Stomach smooth muscle (tissue), 2 donors: Measurements from ENCODE around the gene WDR73.

Experiments used
- H3K27ac ChIP-seq: one replicate; pipeline ENCODE4 v1.7.0; 2013; ENCODE audit warnings: mild to moderate bottlenecking, low read length, inconsistent platforms
- H3K27me3 ChIP-seq, 2 donors: one replicate each; pipeline ENCODE4 v1.7.0; 2013; ENCODE audit warnings: low read length in 2 of 2; ENCODE audit not compliant: insufficient read depth in 2 of 2, control insufficient read depth in 1 of 2
- H3K36me3 ChIP-seq, 2 donors: one replicate each; pipeline ENCODE4 v1.7.0; 2013; ENCODE audit warnings: low read length in 2 of 2; ENCODE audit not compliant: control insufficient read depth in 2 of 2, insufficient read depth in 2 of 2
- H3K4me1 ChIP-seq: one replicate; pipeline ENCODE4 v1.7.0; 2013; ENCODE audit warnings: low read length; ENCODE audit not compliant: control insufficient read depth, insufficient read depth
- H3K4me3 ChIP-seq, 2 donors: one replicate each; pipeline ENCODE4 v1.7.0; 2013; ENCODE audit warnings: low read length in 2 of 2
- H3K9ac ChIP-seq, 2 donors: one replicate each; pipeline ENCODE4 v1.7.0; 2013; ENCODE audit warnings: low read length in 2 of 2, mild to moderate bottlenecking in 1 of 2
- H3K9me3 ChIP-seq, 2 donors: one replicate each; pipeline ENCODE4 v1.7.0; 2013; ENCODE audit warnings: low read length in 2 of 2; ENCODE audit not compliant: control insufficient read depth in 2 of 2
- donor health status: healthy.
- donor health status: Pancreatic carcinoma.

WDR73 gene

GRCh38 chr15:84616235-84616634 lies 37.8 kb downstream of the WDR73 start:
- Histone ChIP-seq H3K4me1 (no peaks in the 10 kb centered on the region), H3K36me3 (peaks cover 8 to 9% of the 10 kb centered on the region in 2 donors)

GRCh38 chr15:84611631-84612030 lies 42.5 kb downstream of the WDR73 start:
- Histone ChIP-seq H3K27me3 (no peaks in the 10 kb centered on the region), H3K9me3 (no peaks in the 10 kb centered on the region), H3K9ac (no peak overlapping the region), H3K4me1 (no peaks in the 10 kb centered on the region), H3K36me3 (peaks cover 3 to 6% of the 10 kb centered on the region in 2 donors), H3K27ac (no peak overlapping the region), H3K4me3 (no peak overlapping the region)

More at GRCh38 chr15:84616235-84616634, 37.8 kb downstream of the WDR73 start:
- no peak overlapping the region for H3K27ac ChIP-seq
- H3K9ac ChIP-seq = no peak overlapping the region
- no peaks in the 10 kb centered on the region for H3K27me3 ChIP-seq
- no peak overlapping the region for H3K4me3 ChIP-seq
- H3K9me3 ChIP-seq = peaks cover 0 to 8% of the 10 kb centered on the region in 2 donors

GRCh38 chr15:84609818-84610525 lies 44.1 kb downstream of the WDR73 start:
- no peaks in the 10 kb centered on the region for H3K4me1 ChIP-seq
- no peak overlapping the region for H3K4me3 ChIP-seq
- no peak overlapping the region for H3K9ac ChIP-seq
- no peak overlapping the region for H3K27ac ChIP-seq
- H3K9me3 ChIP-seq = no peaks in the 10 kb centered on the region
- H3K27me3 ChIP-seq = no peaks in the 10 kb centered on the region
- H3K36me3 ChIP-seq = peaks cover 6 to 15% of the 10 kb centered on the region in 2 donors

- H3K36me3 ChIP-seq = peaks cover 12 to 18% of the 10 kb centered on the region in 2 donors
- H3K4me3 ChIP-seq = no peak overlapping the region
- H3K4me1 ChIP-seq = no peaks in the 10 kb centered on the region
- no peak overlapping the region for H3K27ac ChIP-seq
- no peak overlapping the region for H3K9ac ChIP-seq
- H3K9me3 ChIP-seq = no peaks in the 10 kb centered on the region
- H3K27me3 ChIP-seq = no peaks in the 10 kb centered on the region
Observed at GRCh38 chr15:84608707-84609284, 45.3 kb downstream of the WDR73 start.

DNA sequence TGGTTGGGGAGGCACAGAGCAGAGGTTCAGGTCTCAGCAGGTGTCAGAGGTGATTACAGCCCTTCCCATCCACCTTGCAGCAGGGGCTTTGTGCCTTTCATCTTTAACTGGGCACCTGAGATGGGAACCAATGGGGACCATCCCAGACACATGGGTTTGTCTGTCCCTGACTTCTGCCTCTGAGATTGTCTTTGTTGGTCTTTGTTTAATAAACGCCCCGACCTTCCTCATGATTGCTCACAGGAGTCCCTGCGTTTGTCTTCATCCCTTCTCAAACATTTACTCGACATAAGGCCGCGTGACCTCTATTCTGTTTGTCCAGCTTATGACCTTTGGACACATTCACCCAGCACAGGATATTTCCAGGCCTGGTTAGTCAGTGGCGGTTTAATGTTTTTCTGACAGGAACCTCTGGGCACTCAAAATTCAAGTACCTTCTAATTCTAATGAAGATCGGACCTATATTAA lies 47.4 kb downstream of the WDR73 start:
- peaks cover under 1% of the 10 kb centered on the region for H3K4me1 ChIP-seq
- no peak overlapping the region for H3K27ac ChIP-seq
- H3K9me3 ChIP-seq = no peaks in the 10 kb centered on the region
- H3K4me3 ChIP-seq = no peak overlapping the region
- peaks cover 8 to 18% of the 10 kb centered on the region in 2 donors for H3K36me3 ChIP-seq
- H3K27me3 ChIP-seq = no peaks in the 10 kb centered on the region
- H3K9ac ChIP-seq = no peak overlapping the region

DNA sequence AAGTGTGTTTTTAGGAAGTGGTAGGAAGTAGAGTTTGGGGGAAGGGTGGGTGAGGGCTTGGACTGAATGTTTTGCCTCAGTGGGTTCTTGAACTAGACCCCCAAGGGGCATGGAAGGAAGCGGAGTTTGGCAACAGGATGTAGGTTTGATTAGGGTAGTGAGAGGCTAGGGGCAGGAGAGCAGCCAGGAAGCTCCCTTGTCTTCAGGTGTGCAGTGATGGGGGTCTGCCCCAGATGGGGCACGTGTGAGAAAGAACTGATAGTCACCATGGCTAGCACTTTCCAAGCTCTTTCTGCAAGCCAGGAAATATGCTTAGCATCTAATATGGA lies 48.6 kb downstream of the WDR73 start:
- H3K36me3 ChIP-seq = peaks cover 8 to 18% of the 10 kb centered on the region in 2 donors
- H3K9ac ChIP-seq = no peak overlapping the region
- no peaks in the 10 kb centered on the region for H3K9me3 ChIP-seq
- peaks cover 6% of the 10 kb centered on the region for H3K4me1 ChIP-seq
- H3K4me3 ChIP-seq = no peak overlapping the region
- H3K27ac ChIP-seq = no peak overlapping the region
- no peaks in the 10 kb centered on the region for H3K27me3 ChIP-seq

GRCh38 chr15:84604826-84605553 lies 49.1 kb downstream of the WDR73 start:
- Histone ChIP-seq H3K36me3 (peaks cover 8 to 18% of the 10 kb centered on the region in 2 donors), H3K27me3 (no peaks in the 10 kb centered on the region), H3K4me3 (no peak overlapping the region), H3K9ac (no peak overlapping the region), H3K27ac (no peak overlapping the region), H3K9me3 (no peaks in the 10 kb centered on the region), H3K4me1 (peaks cover 6% of the 10 kb centered on the region)

DNA sequence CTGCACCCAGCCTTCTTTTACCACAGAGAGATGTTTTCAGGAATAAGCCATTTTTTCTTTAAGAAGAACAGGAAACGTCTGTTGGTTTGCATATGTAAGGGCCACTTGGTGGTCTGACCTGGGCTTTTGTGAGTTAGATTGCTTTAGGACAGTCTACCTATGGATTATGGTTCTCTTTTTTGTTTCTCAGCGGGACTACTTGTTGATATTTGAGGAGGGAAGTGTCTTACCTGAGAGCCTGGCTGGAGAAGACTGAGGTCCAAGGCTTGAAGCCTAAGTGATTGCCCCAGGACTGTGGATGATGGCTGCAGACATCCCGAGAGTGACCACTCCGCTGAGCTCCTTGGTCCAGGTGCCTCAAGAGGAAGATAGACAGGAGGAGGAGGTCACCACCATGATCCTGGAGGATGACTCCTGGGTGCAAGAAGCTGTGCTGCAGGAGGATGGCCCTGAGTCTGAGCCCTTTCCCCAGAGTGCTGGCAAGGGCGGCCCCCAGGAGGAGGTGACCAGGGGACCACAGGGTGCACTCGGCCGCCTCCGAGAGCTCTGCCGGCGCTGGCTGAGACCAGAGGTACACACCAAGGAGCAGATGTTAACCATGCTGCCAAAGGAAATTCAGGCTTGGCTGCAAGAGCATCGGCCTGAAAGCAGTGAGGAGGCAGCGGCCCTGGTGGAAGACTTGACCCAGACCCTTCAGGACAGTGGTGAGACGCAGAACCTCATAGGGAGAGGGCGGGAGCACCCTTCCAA lies 50.3 kb downstream of the WDR73 start:
- Histone ChIP-seq H3K4me3 (no peak overlapping the region), H3K9ac (no peak overlapping the region), H3K9me3 (no peaks in the 10 kb centered on the region), H3K36me3 (peaks cover 8 to 15% of the 10 kb centered on the region in 2 donors), H3K27ac (no peak overlapping the region), H3K4me1 (peaks cover 10% of the 10 kb centered on the region), H3K27me3 (no peaks in the 10 kb centered on the region)

DNA sequence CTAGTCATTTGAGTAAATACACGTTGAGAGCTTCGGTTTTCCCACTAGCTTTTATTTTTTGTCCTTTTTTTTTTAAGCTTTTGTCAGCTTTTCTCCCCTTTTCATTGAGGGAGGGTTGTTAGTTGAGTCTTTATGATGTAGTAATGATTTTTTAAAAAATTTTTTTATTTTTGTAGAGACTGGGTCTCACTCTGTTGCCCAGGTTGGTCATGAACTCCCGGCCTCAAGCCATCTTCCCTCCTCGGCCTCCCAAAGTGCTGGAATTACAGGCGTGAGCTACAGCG lies 52.6 kb downstream of the WDR73 start:
- peaks cover 10% of the 10 kb centered on the region for H3K4me1 ChIP-seq
- H3K9ac ChIP-seq = peak overlapping the region; percentile 72 to 74
- no peaks in the 10 kb centered on the region for H3K27me3 ChIP-seq
- peaks cover 8 to 11% of the 10 kb centered on the region in 2 donors for H3K36me3 ChIP-seq
- no peak overlapping the region for H3K27ac ChIP-seq
- no peaks in the 10 kb centered on the region for H3K9me3 ChIP-seq
- H3K4me3 ChIP-seq = peak overlapping the region; percentile 66 to 93

DNA sequence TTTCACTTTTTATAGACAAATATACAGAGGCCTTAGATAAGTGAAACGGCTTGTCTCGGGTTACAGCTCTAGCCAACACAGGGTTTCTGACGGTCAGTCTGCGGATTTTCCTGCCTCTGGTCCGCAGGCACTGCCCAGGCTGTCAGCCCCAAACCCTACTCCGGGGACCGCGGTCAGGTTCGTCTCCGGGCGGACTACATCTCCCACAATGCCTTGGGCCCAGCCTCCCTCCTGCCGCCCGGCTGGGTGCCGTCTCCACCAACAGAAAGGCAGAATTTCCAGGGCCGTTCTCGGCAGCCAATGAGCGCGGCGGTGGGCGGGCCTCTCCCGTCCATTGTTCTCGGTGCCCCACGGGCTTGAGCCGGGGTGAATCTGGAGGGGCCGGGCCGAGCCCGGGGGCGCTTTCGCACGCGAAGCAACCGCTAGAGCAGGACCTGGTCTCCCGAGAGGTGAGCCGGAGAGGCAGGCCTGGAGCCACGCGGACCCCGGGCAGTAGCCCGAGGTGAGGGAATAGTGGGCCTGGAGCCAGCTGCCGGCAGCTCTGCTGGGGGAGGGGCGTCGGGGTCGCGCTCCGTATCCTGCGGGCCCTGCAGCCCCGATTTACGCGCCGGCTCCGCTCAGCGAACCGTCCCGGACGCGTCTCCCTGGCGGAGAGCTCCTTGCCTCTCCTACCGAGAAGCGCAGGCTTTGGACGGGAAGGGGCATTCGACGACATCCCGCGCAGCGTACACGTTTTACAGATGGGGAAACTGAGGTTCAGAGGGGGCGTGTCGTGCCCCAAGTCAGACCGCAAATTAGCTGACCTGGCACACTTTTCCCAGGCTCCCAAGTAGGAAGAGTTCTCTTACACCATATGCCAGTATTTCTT lies 53.2 kb downstream of the WDR73 start, which contains the start of gene ZSCAN2:
TSS of gene ZSCAN2 (plus strand) at position 323 of the 868 bp plus-strand sequence. CDS start 2,919 bp downstream, outside the sequence.
- H3K9me3 ChIP-seq = no peaks in the 10 kb centered on the region
- peaks cover 8 to 9% of the 10 kb centered on the region in 2 donors for H3K36me3 ChIP-seq
- H3K9ac ChIP-seq = peak within 1 kb of the TSS; percentile 72 to 74
- H3K27ac ChIP-seq = peak within 1 kb of the TSS; percentile 31
- peak within 1 kb of the TSS; percentile 66 to 93 for H3K4me3 ChIP-seq
- peaks cover 10% of the 10 kb centered on the region for H3K4me1 ChIP-seq
- H3K27me3 ChIP-seq = no peaks in the 10 kb centered on the region
